Tongue (tissue), 2 donors: ENCODE measurements around the gene KCNIP3. TPM values are rescaled to one million over a fixed set of nuclear protein-coding genes. Genes with fewer than 3 reads are reported as not detected.
A peak's percentile ranks its signal among the peaks of the same experiment; 100 is the strongest.
"Not testable (repeated sequence)": the region's sequence is repeated elsewhere in the genome, so short reads cannot be mapped to it uniquely, and the experiment has no call there.

Experiments
- DNase-seq: peaks from one replicate; pipeline ENCODE4 v3.0.0-alpha.2; 2015
- total RNA-seq: library from RNA; depleted of rRNA; stranded (reverse); fragments of >200 nt; gene quantifications from one replicate; pipeline ENCODE4 v1.2.3, GENCODE V29; 2014

The KCNIP3 gene
- total RNA-seq, 1 donor from 2014 or later = 8.8 TPM

DNA sequence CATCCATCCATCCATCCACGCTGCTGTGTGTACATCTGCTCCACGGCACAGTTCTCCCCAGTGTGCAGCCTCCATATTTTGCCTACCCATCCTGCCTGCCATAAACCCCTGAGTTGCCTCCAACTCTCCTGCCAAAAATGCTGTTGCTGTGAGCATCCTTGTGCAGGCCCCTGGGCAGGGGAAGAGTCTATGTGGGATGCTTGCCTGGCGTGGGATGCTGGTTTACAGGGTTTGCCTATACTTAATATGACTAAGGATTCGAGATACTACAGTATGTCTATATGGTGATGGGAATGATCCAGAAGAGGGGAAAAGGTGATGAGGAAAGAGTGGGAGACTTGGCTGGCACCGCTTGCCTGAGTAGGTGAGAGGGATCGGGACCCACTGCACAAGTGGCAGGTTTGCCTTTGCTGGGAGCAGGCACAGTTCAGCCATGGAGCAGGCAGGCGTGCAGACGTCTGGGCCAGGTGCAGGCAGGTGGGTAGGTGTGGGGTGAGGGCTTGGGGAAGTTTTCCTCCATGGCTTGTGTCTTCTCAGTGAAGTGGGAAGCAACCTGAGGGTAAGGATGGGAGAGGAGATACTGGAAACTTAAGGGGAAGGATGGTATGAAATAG, 75.2 kb downstream of the KCNIP3 start:
- DNase-seq = no peak

DNA sequence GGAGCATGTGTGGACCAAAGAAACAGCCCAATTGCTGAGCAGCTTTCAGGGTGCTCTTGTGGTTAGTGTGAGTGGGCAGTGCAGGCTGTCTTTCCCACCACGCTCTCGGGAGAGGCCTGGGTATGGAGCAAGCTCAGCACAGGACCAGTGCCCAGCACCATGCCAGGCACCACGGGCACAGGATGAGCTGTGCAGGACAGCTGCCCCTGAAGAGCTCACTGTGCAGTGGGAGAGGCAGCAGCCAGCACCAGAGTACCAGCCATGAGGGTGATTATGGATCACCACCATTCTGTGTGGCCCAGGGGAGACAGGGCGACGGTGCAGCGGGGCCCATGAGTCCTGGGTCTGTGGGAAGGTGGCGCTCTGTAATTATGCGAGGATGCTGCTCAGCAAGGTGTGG, 75.7 kb downstream of the KCNIP3 start:
- no peak for DNase-seq

DNA sequence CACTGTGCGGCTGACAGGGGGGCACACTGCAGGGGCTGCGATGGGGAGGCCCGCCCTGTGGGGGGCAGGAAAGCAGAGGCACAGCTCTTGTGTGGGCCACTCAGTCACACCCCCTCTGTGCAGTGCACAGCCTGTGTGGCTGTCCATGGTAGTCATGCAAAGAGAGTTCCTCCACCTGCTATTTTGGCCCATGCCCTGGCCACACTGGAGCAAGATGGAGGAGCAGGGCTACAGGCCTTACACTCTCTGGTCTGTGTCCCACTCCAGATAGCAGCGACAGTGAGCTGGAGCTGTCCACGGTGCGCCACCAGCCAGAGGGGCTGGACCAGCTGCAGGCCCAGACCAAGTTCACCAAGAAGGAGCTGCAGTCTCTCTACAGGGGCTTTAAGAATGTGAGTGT, 76.9 kb downstream of the KCNIP3 start:
- DNase-seq = no peak

DNA sequence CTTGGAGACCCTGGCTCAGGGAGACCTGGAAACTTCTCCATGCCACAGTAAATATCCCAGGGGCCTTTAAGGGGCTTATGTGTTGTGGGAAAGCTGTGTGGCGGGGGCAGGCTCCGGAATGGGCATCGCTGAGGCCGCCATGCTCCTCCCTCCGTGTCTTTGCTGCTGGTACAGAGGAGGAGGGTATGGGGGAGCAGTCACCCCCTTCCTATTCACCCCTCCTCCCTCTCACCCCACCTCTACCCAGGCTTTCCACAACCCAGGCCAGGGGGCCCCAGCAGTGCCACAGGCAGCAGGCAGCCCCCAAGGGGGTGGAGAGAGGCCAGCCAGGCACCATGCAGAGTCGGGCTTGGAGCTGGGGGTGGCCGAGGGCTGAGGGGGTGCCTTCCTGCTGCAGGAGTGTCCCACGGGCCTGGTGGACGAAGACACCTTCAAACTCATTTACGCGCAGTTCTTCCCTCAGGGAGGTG, 77.3 kb downstream of the KCNIP3 start:
- DNase-seq = no peak

DNA sequence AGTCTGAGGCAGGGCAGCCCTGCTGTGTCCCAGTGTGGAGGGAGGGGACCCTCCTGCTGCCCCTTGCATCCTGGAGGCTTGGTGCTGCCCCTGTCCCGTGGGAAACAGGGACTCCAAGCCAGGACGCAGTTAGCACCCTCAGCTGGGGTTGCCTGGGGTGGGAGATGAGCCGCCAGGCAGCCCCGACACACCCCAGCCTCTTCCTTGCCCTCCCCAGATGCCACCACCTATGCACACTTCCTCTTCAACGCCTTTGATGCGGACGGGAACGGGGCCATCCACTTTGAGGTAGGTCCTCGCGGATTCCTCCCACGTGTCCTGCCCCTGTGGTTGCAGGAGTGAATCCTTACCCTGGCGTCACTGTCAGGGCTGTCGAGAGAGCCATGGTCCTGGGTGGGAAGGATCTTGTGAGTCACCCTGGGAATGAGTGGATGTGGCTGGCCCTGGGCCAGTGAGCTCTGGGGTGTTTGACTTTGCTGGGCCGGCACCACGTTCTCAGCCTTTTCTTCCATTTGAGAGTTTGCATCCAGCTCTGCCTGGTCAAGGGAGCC, 77.8 kb downstream of the KCNIP3 start:
- no peak for DNase-seq

DNA sequence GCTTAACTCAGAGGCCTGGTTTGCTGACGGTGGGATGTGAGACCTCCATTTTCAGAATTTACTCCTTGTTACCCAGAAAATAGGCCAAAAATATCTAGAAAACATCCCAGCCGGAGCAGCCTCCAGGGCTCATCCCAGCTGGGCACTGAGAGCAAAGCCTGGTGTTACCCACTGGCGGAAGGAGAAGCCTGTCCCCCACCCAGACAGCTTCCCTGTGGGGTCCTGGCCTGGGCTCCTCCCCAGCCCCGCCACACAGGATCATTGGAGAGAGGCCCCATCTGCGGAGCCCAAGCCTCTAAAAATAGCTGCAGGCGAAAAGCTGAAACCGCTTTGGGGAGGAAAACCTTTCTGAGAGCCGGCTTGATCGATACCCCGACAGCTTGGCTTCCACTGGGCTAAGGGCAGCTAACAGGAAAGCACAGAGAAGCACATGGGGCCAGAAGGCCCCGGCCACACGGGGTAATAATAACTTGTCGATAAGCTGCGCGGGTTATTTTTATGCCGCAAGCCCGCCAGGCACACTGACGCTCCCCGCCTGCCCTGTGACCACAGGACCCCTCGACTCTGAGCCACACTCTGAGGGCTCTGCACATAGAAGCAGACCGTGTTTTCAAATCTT, 78.5 kb downstream of the KCNIP3 start:
- no peak for DNase-seq

DNA sequence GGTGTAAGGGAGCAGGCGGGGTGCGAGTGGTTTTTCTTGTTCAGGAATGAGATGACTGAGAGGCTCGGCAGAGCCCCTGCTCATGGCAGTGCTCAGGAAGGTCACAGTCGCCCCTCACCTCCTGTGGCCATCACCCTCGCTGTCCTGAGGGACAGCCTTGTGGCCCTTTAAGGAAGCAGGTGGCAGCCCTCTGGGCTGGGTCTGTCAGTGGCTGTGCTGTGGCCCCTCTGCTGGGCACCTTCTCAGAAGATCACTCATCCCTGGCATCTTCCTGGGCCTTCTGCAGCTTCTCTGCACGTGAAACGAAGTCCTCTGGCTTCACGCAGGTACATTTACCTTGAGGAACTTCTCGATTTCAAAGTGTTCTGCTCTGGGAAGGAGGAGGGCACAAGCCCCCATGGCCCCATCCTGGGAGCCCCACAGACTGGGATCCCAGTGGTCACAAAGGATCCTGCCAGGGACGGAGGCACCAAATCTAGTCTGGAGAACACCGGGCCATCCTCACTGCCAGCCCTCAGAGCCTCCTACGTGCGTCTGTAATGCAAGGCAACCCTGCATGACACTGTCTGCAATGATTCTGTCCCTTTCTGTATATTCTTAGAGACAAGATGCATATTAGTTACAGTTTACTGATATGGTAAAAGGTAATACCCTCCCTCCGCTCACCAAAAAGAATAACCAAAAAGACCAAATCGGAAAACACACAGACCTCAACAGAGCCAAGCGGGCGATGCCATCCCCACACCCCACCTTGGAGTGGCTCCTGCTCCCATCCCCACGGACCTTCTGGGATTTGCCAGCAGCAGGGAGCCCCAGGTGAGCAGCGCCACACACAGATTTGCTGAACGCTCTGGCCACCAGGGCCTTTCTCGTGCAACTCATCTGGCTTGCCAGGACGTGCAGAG, 79.4 kb downstream of the KCNIP3 start:
- DNase-seq = no peak

DNA sequence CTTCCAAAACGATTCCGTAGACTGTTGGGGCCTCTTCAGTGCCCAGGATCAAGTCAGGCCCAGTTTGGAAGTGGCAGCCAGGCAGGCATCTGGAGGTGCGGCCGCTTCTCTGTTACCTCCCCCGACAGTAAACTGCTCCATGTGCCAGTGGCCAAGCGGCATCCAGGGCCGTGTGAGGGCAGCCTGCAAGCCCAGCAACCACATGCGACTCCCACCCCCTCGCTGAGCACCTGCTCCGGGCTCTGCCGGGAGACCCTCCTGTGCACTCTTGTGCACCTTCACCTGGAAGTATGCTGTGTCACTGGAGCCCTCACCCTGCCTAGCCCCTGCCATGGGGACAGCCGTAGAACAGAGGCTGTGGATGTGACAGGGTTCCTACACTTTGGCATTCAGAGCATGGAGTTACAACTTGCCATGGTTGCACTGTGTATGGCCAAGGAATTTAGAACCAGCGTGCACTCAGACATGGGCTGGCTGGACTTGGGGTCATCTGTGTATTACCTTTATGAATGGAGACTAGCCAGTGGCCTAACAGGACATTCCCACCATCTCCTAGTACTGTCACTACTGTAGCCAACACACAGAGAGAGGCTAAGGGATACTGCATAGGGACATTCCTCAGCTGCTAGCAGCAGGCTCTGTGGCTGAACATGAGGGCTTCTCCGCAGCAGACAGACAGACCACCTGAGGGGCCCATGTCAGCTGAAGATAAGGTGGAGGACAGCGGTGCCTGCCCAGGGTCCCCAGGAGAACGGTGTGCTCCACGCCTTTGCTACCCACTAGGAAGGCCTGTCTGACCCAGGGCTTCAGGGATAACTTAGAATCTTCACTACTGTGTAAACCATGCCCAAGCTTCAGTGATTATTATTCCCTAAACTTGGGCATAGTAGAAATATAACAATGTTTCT, 80.3 kb downstream of the KCNIP3 start:
- no peak for DNase-seq

DNA sequence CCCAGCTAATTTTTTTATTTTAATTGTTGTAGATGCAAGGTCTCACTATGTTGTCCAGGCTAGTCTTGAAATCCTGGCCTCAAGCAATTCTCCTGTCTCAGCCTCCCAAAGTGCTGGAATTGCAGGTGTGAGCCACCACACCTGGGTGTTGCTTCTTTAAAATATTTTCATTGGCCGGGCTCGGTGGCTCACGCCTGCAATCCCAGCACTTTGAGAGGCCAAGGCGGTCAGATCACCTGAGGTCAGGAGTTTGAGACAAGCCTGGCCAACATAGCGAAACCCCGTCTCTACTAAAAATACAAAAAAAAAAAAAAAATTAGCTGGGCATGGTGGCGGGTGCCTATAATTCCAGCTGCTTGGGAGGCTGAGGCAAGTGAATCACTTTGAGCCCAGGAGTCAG, 81.1 kb downstream of the KCNIP3 start:
- DNase-seq = not testable (repeated sequence)

DNA sequence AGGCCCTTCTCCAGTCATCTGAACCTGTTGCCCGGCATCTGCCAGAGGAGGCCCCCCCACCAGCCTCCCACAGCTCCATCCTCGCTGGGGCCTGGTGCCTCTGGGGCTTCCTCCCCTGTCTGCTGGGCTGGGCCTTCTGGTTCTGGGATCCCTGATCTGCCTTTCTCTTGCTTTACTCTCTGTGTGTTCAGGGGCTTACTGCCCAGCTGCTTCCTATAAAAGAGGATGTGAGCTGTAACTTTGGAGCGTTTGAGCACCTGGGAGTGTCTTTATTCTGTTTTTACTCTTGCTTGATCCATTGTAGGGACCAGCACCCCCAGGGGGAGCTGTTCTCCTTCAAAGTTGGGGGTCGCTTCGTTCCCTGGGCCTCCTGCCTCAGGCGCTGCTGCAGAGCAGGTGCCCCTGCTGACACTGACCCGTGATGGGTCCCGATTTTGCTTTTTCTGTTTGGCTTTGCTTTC, 82.3 kb downstream of the KCNIP3 start:
- no peak for DNase-seq

DNA sequence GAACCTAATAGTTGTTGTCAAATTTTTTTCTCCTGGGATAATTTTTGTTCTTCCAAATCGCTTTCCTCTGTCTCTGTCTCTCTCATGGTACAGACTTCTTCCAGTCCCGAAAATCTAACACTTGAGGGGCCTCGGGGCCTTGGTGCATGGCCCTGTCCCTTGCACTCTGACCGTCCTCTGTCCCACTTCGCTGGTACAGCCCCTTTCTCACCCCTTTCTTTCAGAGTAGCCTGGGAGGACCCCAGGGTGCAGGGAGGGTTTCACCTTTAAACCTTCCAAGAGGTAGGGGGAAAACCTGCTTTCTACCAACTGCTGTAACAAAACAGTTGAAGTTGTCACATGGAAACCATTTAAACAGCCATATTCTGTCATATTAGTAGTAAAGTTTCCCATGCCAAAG, 83.1 kb downstream of the KCNIP3 start:
- no peak for DNase-seq

DNA sequence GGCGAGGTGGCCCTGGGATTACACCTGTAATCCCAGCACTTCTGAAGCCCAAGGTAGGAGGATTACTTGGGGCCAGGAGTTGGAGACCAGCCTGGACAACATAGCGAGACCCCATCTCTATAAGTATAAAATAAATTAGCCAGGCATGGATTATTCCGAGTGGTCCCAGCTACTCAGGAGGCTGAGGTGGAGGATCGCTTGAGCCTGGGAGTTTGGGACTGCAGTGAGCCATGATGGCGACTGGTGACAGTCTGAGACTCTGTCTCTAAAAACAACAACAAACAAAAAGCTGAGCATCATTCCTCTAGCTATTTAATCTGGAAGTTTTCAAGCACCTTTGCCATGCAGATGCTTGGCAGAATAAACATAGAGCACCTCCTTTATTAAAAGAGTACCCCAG, 83.6 kb downstream of the KCNIP3 start:
- no peak for DNase-seq

DNA sequence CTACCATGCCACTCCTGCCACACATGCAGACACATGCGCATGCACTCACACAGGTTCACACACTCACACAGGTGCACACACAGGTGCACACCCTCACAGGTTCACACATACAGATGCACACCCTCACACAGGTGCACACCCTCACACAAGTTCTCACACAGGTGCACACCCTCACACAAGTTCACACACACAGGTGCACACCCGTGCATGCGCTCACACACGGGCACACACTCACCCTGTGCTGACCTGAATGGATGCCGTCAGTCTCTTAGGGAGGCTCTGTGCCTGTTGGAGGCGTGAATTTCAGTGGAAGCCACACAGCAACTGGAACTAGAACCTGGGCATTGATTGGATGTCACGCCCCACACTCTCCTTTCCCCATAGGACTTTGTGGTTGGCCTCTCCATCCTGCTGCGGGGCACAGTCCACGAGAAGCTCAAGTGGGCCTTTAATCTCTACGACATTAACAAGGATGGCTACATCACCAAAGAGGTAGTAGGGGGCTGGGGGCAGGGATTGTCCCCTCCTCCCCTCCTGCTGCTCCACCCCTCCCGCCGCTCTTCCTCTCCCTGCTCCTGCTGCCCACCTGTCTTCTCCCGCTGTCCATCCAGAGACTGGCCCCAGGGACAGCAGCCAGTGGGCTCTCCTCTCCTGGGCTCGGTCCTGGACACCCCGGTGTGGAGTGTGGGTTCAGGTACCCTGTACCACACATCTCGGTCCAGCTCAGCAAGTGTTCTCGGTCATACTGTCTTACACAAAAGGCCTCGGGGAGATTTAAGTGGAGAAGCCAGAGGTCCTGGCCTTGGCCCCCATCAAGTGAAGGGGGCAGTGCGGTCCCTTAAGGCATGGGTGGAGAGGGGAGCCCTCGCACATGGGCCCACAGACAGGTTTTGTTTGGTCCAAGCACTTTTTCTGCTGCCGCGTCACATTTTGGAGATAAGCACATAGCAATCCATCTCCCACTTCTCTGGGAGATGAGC, 84.4 kb downstream of the KCNIP3 start:
- no peak for DNase-seq

DNA sequence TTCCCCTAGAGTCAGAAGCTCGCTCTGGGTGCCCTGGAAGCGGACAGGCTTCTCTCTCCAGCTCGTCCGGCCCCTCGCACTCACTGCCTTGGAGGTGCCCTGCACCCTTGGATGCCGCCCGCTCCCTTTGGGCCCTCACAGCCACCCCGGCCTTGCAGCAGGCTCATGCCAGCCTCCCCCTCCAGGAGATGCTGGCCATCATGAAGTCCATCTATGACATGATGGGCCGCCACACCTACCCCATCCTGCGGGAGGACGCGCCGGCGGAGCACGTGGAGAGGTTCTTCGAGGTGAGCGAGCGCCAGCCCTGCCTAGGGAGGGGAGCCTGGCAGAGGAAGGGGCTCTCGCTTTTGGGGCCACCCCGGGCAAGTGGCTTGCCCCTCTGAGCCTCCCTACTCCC, 85.0 kb downstream of the KCNIP3 start:
- no peak for DNase-seq

DNA sequence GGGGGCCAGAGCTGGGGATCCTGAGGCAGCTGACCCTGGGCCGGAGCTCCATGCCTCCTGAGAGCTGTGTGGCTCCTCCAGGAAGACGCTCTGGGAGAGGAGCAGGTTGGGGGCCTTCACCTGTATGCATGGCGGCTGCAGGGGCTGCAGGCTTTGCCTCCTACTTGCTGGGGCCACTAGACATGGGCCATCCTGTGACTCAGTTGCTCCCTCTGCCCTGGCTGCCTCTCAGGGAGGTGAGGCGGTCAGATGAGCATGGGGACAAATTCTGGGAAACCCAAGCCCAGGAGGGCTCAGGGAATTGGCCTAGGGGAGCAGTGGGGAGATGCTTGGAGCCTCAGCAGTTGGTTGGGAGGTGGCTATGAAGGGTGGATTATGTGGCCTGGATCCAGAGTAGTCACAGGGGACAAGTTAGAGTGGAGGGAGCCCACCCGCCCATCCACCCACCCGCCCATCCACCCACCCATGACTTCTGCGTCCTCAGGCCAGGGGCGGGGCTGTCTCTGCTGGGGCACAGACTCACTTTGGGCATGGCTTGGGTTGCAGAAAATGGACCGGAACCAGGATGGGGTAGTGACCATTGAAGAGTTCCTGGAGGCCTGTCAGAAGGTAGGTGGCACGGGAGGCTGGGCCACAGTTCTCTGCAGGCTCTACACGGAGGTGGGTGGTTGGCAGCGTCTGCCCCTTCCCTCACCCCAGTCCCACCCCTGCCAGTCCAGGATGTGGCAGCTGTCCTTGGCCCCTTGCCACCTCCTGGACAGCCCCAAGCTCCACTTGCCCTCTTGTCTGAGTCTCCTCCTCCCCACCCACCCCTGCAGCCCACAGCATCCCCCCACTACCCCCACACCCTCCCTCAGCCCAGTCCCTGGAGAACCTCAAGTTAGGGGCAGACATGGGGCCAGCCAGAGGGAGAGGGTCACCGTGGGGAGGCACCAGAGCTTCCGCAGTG, 85.8 kb downstream of the KCNIP3 start:
- DNase-seq = peak; percentile 24

DNA sequence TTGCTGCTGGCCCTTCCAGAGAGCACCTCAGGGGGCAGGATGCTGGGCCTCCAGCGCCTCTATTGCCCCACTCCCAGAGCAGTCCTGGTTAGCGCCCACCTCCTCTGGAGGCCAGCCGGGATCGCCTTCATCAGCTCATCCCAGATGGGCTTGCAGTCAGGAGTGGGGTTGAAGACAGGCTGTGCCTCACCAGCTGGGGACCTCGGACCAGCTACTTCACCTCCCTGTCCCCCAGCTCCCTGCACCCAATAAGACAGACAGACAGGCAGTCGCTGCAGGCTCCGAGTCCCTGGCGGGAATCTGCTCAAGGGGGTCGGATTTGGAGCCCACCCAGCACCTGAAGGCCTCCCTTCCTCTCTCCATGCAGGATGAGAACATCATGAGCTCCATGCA, 86.5 kb downstream of the KCNIP3 start:
- DNase-seq = no peak

DNA sequence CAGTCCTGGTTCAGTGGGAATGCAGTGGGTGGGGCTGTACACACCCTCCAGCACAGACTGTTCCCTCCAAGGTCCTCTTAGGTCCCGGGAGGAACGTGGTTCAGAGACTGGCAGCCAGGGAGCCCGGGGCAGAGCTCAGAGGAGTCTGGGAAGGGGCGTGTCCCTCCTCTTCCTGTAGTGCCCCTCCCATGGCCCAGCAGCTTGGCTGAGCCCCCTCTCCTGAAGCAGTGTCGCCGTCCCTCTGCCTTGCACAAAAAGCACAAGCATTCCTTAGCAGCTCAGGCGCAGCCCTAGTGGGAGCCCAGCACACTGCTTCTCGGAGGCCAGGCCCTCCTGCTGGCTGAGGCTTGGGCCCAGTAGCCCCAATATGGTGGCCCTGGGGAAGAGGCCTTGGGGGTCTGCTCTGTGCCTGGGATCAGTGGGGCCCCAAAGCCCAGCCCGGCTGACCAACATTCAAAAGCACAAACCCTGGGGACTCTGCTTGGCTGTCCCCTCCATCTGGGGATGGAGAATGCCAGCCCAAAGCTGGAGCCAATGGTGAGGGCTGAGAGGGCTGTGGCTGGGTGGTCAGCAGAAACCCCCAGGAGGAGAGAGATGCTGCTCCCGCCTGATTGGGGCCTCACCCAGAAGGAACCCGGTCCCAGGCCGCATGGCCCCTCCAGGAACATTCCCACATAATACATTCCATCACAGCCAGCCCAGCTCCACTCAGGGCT, 87.9 kb downstream of the KCNIP3 start:
- peak; percentile 52 for DNase-seq

DNA sequence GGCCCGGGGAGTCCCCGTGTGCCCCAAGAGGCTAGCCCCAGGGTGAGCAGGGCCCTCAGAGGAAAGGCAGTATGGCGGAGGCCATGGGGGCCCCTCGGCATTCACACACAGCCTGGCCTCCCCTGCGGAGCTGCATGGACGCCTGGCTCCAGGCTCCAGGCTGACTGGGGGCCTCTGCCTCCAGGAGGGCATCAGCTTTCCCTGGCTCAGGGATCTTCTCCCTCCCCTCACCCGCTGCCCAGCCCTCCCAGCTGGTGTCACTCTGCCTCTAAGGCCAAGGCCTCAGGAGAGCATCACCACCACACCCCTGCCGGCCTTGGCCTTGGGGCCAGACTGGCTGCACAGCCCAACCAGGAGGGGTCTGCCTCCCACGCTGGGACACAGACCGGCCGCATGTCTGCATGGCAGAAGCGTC, 88.4 kb downstream of the KCNIP3 start:
- no peak for DNase-seq

DNA sequence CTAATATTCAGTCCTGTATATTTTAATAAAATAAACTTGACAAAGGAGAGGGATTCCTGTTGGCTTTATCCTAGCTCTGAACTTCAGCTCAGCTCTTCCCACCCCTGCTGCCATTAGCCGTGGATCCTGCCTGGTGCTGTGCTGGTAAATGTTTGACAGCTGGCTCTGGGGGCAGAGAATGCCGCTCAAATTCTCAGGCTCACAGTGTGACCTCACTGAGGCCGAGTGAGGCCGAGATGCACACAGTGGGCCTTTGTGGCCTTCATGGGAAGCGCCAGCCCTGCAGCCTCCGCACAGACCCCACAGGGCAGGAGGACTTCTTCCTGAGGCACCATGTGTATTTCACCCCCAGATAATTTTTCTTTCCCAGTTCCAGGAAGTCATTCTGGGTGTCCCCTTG, 88.9 kb downstream of the KCNIP3 start:
- no peak for DNase-seq
